Lung (tissue), 12 donors: Measurements from ENCODE around the gene RTP5. TPM values are rescaled to one million over a fixed set of nuclear protein-coding genes. Genes with fewer than 3 reads are reported as not detected.

Experiments used
- ATAC-seq: fragments of 200-7000 bp; cut with Tn5 transposase; one replicate; pipeline ENCODE4 v1.9.1; 2020; ENCODE audit warnings: moderate number of reproducible peaks; ENCODE audit not compliant: insufficient read depth, low FRiP score
- DNase-seq, 3 donors: peaks; one replicate each; pipeline ENCODE4 v3.0.0-alpha.2; 2013 to 2017
- H3K27ac ChIP-seq, 2 donors: one replicate each; pipeline ENCODE4 v1.5.1; 2013; ENCODE audit warnings: mild to moderate bottlenecking in 2 of 2, moderate library complexity in 2 of 2, control low read depth in 1 of 2, inconsistent platforms in 1 of 2, low read depth in 1 of 2, low read length in 1 of 2
- H3K27me3 ChIP-seq, 3 donors: one replicate each; pipeline ENCODE4 v1.5.1; 2013; ENCODE audit warnings: low read length in 2 of 3; ENCODE audit not compliant: control insufficient read depth in 3 of 3, insufficient read depth in 3 of 3
- H3K36me3 ChIP-seq, 4 donors: one replicate each; pipeline ENCODE4 v1.5.1; 2013; ENCODE audit warnings: low read length in 4 of 4, mild to moderate bottlenecking in 1 of 4, moderate library complexity in 1 of 4; ENCODE audit not compliant: control insufficient read depth in 4 of 4, insufficient read depth in 4 of 4
- H3K4me1 ChIP-seq, 5 donors: one replicate each; pipeline ENCODE4 v1.5.1; 2013; ENCODE audit warnings: low read length in 5 of 5, mild to moderate bottlenecking in 2 of 5, moderate library complexity in 1 of 5; ENCODE audit not compliant: control insufficient read depth in 5 of 5, insufficient read depth in 5 of 5
- H3K4me3 ChIP-seq: one replicate; pipeline ENCODE4 v1.5.1; 2013; ENCODE audit warnings: mild to moderate bottlenecking, control low read depth, moderate library complexity
- H3K9ac ChIP-seq, 2 donors: one replicate each; pipeline ENCODE4 v1.5.1; 2013; ENCODE audit warnings: low read length in 2 of 2, control low read depth in 1 of 2; ENCODE audit not compliant: insufficient read depth in 1 of 2
- H3K9me3 ChIP-seq, 4 donors: one replicate each; pipeline ENCODE4 v1.5.1; 2013; ENCODE audit warnings: low read length in 3 of 4, mild to moderate bottlenecking in 1 of 4, moderate library complexity in 1 of 4; ENCODE audit not compliant: control insufficient read depth in 4 of 4, insufficient read depth in 3 of 4
- WGBS, 2 donors: extraction: QIAGEN DNeasy Blood & Tissue Kit; methylation state at CpG; one replicate each; pipeline ENCODE4 v1.1.7; 2013; 5-methylcytosine and 5-hydroxymethylcytosine counted together
- polyA plus RNA-seq, 2 donors: library from polyadenylated mRNA; stranded (reverse); fragments of 200-250 nt; gene quantifications; one replicate each; pipeline ENCODE4 v1.2.1, GENCODE V29; 2013
- total RNA-seq, 2 donors: library from RNA; depleted of rRNA in 1 of 2; stranded (reverse); fragments of >200 nt in 1 of 2; gene quantifications; one replicate each; pipeline ENCODE4 v1.2.1, GENCODE V29; 2014 to 2021
- TF ChIP-seq, protein P1 (sequence below): IDR thresholded peaks from 2 replicates; pipeline ENCODE4 v1.5.1; 2012; ENCODE audit warnings: mild to moderate bottlenecking; ENCODE audit errors: control extremely low read depth, extremely low read depth
- donor health status: control.
- donor health status: control.
- donor health status: Bipolar disorder and iron deficiency.
- donor health status: healthy.
- donor health status: DM: yes; HTN: yes; CAD: no.

The RTP5 gene
- total and polyA plus RNA-seq, 4 donors: 0.08 to 0.13 (median 0.09) TPM; not detected in 1

DNA sequence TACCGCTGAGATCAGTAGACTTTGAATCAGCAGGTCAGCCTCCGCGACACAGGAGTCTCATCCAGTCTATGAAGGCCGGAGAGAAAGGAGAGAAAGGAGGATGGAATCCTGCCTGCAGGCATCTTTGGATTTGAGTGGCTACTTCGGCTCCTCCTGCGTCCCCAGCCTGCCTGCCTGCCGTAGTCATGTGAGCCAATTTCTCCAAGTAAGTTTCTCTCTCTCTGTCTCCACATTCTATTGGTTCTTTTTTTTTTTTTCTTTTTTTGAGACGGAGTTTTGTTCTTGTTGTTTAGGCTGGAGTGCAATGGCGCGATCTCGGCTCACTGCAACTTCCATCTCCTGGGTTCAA lies 27.5 kb upstream of the RTP5 start:
- Histone ChIP-seq H3K9me3 (peaks cover 0 to 2% (median 0%) of the 10 kb centered on the region in 4 donors), H3K9ac (no peak overlapping the region), H3K27me3 (peaks cover 0 to 9% (median 8%) of the 10 kb centered on the region in 3 donors), H3K27ac (no peak overlapping the region), H3K36me3 (no peaks in the 10 kb centered on the region), H3K4me3 (no peak overlapping the region), H3K4me1 (peaks cover 0 to 9% (median 3%) of the 10 kb centered on the region in 5 donors)
- 90% methylated on average over 11 of the region's 11 CpGs for WGBS, 2 donors
- DNase-seq (no peak), ATAC-seq (no peak)
- TF ChIP-seq, protein P1, sequence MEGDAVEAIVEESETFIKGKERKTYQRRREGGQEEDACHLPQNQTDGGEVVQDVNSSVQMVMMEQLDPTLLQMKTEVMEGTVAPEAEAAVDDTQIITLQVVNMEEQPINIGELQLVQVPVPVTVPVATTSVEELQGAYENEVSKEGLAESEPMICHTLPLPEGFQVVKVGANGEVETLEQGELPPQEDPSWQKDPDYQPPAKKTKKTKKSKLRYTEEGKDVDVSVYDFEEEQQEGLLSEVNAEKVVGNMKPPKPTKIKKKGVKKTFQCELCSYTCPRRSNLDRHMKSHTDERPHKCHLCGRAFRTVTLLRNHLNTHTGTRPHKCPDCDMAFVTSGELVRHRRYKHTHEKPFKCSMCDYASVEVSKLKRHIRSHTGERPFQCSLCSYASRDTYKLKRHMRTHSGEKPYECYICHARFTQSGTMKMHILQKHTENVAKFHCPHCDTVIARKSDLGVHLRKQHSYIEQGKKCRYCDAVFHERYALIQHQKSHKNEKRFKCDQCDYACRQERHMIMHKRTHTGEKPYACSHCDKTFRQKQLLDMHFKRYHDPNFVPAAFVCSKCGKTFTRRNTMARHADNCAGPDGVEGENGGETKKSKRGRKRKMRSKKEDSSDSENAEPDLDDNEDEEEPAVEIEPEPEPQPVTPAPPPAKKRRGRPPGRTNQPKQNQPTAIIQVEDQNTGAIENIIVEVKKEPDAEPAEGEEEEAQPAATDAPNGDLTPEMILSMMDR: no peak

DNA sequence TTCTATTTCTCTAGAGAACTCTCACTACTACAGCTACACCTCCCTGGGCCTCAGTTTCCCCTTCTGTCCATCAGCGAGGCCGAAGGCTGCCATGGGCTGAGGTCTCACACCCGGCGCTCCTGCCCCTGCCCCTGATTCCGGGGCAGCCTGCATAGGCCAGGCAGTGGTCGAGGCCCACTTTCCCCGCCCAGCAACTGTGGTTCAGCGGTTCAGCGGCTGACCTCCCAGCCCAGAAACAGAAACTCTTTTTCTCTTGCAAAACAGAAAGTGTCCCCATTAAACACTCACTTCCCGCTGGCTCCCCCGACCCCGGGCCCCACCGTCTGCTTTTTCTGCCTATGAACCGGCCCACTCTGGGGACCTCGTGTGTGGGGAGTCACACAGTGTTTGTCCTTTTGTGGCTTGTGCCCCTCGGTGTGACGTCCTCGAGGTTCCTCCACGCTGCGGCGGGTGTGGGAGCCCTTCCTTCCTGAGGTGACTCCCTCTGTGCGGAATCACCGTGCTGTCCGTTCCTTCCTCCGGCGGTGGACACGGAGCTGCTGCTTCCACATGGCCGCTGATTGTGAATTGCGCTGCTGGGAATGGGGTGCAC lies 26.8 kb upstream of the RTP5 start:
- DNase-seq: peak; percentile 33 to 47 (median 40)

DNA sequence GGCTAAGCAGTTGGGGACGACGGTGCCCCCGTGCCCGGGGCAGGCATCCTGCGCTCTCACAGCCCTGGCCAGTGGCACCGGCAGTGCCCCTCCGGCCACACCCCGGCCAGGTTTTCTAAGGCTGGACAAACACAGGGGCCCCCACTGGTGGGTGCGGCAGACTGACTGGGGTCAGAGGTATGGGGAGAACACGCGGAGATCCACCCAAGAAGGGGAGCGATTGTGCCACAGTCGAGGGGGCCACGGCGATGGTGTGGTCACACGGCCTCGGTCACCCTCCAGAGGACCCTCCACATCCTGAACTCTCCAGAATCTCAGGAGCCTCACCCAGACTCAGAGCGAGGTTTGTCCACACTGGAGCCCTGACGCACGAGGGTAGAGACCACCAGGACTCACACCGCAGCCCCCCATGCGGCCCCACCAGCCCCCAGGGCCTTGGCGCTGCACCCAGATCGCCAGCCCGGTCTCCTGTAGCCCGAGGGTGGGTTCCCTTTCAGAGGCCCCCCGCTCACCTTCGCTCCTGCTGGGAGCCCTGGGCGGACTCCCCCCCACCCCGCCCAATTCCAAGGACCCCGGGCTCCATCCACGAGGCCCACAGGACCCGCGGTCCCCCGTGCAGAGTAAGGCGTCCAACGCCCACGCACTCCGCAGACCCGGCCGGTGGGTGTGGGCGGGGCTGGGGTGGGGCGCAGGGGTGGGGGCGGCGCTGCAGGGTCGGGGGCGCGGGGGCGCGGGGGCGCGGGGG lies 26.0 kb upstream of the RTP5 start:
- DNase-seq: no peak
- peaks cover 0 to 2% (median 0%) of the 10 kb centered on the region in 4 donors for H3K9me3 ChIP-seq
- H3K27ac ChIP-seq: peak overlapping the region in 1 of 2 donors; percentile 44
- no peak for ATAC-seq
- H3K36me3 ChIP-seq: no peaks in the 10 kb centered on the region
- 43 to 52% methylated on average over 40 to 52 of the region's 52 CpGs for whole genome bisulfite sequencing, 2 donors
- H3K27me3 ChIP-seq: peaks cover 0 to 8% (median 4%) of the 10 kb centered on the region in 3 donors
- no peak overlapping the region for H3K4me3 ChIP-seq
- TF ChIP-seq, protein P1: no peak
- H3K4me1 ChIP-seq: peaks cover 0 to 9% (median 3%) of the 10 kb centered on the region in 5 donors
- H3K9ac ChIP-seq: no peak overlapping the region

More for the DNA sequence above, 26.8 kb upstream of the RTP5 start:
- Histone ChIP-seq H3K27ac (peak overlapping the region in 1 of 2 donors; percentile 43), H3K4me3 (no peak overlapping the region), H3K9ac (no peak overlapping the region), H3K36me3 (no peaks in the 10 kb centered on the region), H3K27me3 (peaks cover 0 to 8% (median 4%) of the 10 kb centered on the region in 3 donors), H3K4me1 (peaks cover 0 to 9% (median 3%) of the 10 kb centered on the region in 5 donors), H3K9me3 (peaks cover 0 to 2% (median 0%) of the 10 kb centered on the region in 4 donors)
- ATAC-seq: no peak
- WGBS, 2 donors: 25 to 38% methylated on average over 29 of the region's 29 CpGs
- TF ChIP-seq, protein P1: no peak
